Loucy (cell line): Measurements from ENCODE around the gene MST1.

Experiments
- H2AFZ ChIP-seq: fragments of 200-600 bp; sonication (generic); 2 replicates; pipeline ENCODE4 v1.6.0; 2016; ENCODE audit warnings: antibody characterized with exemption, mild to moderate bottlenecking, low read length, moderate library complexity
- H3F3A ChIP-seq: fragments of 200-600 bp; 2 replicates; pipeline ENCODE4 v1.6.0; 2016; ENCODE audit warnings: antibody characterized with exemption, low read depth, mild to moderate bottlenecking
- H3K27me3 ChIP-seq: fragments of 200-600 bp; sonication (generic); 2 replicates; pipeline ENCODE4 v1.6.1; 2014; ENCODE audit warnings: low read length, mild to moderate bottlenecking; ENCODE audit not compliant: insufficient read depth, poor library complexity, severe bottlenecking
- H3K36me3 ChIP-seq: fragments of 200-600 bp; sonication (generic); 2 replicates; pipeline ENCODE4 v1.6.1; 2016; ENCODE audit warnings: low read length; ENCODE audit not compliant: insufficient read depth
- H3K4me1 ChIP-seq: fragments of 200-600 bp; sonication (generic); 2 replicates; pipeline ENCODE4 v1.5.1; 2014; ENCODE audit warnings: low read length, mild to moderate bottlenecking; ENCODE audit not compliant: insufficient read depth, poor library complexity, severe bottlenecking
- H3K4me2 ChIP-seq: fragments of 200-600 bp; sonication (generic); 2 replicates; pipeline ENCODE4 v1.6.0; 2014; ENCODE audit warnings: antibody characterized with exemption, low read length, low read depth, mild to moderate bottlenecking; ENCODE audit not compliant: poor library complexity, severe bottlenecking
- H3K4me3 ChIP-seq: fragments of 200-600 bp; sonication (generic); 2 replicates; pipeline ENCODE4 v1.5.1; 2014; ENCODE audit warnings: low read length, mild to moderate bottlenecking, mixed read lengths; ENCODE audit not compliant: poor library complexity, severe bottlenecking
- H3K79me2 ChIP-seq: fragments of 200-600 bp; sonication (generic); 2 replicates; pipeline ENCODE4 v1.6.1; 2014; ENCODE audit warnings: low read length; ENCODE audit not compliant: insufficient read depth
- H3K9ac ChIP-seq: fragments of 200-600 bp; sonication (generic); 2 replicates; pipeline ENCODE4 v1.6.0; 2014; ENCODE audit warnings: mild to moderate bottlenecking, low read depth, low read length, moderate library complexity; ENCODE audit not compliant: poor library complexity, severe bottlenecking
- H3K9me2 ChIP-seq: fragments of 200-600 bp; sonication (generic); replicated peaks from 2 replicates; pipeline ENCODE4 v1.6.1; 2016; ENCODE audit warnings: low read depth, low read length, mixed read lengths
- H3K9me3 ChIP-seq: fragments of 200-600 bp; sonication (generic); 2 replicates; pipeline ENCODE4 v1.6.1; 2014; ENCODE audit warnings: mild to moderate bottlenecking, antibody characterized with exemption, low read length, low read depth; ENCODE audit not compliant: insufficient read depth
- H4K20me1 ChIP-seq: fragments of 200-600 bp; sonication (generic); 2 replicates; pipeline ENCODE4 v1.6.0; 2014; ENCODE audit warnings: antibody characterized with exemption, low read length, mild to moderate bottlenecking; ENCODE audit not compliant: insufficient read depth, poor library complexity, severe bottlenecking
- EZH2phosphoT487 ChIP-seq: fragments of 200-600 bp; IDR thresholded peaks from 2 replicates; pipeline ENCODE4 v1.6.1; 2018; ENCODE audit warnings: antibody characterized with exemption, mild to moderate bottlenecking, moderate library complexity, borderline replicate concordance
- TF ChIP-seq, protein P1 (sequence below): fragments of 200-600 bp; sonication (generic); conservative IDR thresholded peaks from 2 replicates; pipeline ENCODE4 v1.5.1; 2014; ENCODE audit warnings: mild to moderate bottlenecking, antibody characterized with exemption, low read length

MST1 gene

DNA sequence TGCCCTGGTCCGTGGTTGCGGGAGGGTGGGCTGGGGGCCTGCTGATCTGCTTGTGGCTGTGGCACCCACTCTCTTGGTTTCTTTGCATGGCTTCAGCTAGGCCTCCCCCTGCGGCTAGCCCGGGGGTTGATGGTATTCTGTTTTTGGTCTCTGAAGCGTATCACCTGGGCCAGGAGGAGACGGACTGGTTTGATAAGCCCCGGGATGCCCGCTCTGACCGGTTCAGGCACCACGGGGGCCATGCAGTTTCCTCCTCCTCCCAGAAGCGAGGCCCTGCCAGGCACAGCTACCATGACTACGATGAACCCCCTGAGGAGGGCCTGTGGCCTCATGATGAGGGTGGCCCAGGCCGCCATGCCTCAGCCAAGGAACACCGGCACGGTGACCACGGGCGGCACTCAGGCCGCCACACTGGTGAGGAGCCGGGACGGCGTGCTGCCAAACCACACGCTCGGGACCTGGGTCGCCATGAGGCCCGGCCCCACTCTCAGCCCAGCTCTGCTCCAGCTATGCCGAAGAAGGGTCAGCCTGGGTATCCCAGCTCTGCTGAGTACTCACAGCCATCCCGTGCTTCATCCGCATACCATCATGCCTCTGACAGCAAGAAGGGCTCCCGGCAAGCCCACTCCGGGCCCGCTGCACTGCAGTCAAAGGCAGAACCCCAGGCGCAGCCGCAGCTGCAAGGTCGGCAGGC, 26.4 kb downstream of the MST1 start:
- no peak overlapping the region for H2AFZ ChIP-seq
- H3K4me2 ChIP-seq, result no peak overlapping the region
- H3K79me2 ChIP-seq, result no peaks in the 10 kb centered on the region
- no peak for TF ChIP-seq EZH2phosphoT487
- TF ChIP-seq, protein P1, sequence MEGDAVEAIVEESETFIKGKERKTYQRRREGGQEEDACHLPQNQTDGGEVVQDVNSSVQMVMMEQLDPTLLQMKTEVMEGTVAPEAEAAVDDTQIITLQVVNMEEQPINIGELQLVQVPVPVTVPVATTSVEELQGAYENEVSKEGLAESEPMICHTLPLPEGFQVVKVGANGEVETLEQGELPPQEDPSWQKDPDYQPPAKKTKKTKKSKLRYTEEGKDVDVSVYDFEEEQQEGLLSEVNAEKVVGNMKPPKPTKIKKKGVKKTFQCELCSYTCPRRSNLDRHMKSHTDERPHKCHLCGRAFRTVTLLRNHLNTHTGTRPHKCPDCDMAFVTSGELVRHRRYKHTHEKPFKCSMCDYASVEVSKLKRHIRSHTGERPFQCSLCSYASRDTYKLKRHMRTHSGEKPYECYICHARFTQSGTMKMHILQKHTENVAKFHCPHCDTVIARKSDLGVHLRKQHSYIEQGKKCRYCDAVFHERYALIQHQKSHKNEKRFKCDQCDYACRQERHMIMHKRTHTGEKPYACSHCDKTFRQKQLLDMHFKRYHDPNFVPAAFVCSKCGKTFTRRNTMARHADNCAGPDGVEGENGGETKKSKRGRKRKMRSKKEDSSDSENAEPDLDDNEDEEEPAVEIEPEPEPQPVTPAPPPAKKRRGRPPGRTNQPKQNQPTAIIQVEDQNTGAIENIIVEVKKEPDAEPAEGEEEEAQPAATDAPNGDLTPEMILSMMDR, result no peak
- no peaks in the 10 kb centered on the region for H3K36me3 ChIP-seq
- H3K4me1 ChIP-seq, result peaks cover 17% of the 10 kb centered on the region
- H4K20me1 ChIP-seq, result no peaks in the 10 kb centered on the region
- no peaks in the 10 kb centered on the region for H3K27me3 ChIP-seq
- no peaks in the 10 kb centered on the region for H3K9me3 ChIP-seq
- H3K4me3 ChIP-seq, result no peak overlapping the region
- H3F3A ChIP-seq, result no peaks in the 10 kb centered on the region
- H3K9ac ChIP-seq, result no peak overlapping the region
- no peaks in the 10 kb centered on the region for H3K9me2 ChIP-seq

DNA sequence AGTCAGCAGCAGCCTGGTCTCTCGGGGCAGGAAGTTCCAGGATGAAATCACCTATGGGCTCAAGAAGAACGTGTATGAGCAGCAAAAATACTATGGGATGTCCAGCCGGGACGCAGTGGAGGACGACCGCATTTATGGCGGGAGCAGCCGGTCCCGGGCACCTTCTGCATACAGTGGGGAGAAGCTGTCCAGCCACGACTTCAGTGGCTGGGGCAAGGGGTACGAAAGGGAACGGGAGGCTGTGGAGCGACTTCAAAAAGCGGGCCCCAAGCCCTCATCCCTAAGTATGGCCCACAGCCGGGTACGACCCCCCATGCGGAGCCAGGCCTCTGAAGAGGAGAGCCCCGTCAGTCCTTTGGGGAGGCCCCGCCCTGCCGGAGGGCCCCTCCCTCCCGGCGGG, 27.3 kb downstream of the MST1 start:
- Histone ChIP-seq H3K4me2 (no peak overlapping the region), H3K27me3 (no peaks in the 10 kb centered on the region), H3K79me2 (no peaks in the 10 kb centered on the region), H3K9me3 (no peaks in the 10 kb centered on the region), H3K4me3 (no peak overlapping the region), H2AFZ (no peak overlapping the region), H3K9me2 (no peaks in the 10 kb centered on the region), H3K9ac (no peak overlapping the region), H3K4me1 (peaks cover 17% of the 10 kb centered on the region), H4K20me1 (no peaks in the 10 kb centered on the region), H3F3A (no peaks in the 10 kb centered on the region), H3K36me3 (no peaks in the 10 kb centered on the region)
- TF ChIP-seq, protein P1, result no peak
- no peak for TF ChIP-seq EZH2phosphoT487

DNA sequence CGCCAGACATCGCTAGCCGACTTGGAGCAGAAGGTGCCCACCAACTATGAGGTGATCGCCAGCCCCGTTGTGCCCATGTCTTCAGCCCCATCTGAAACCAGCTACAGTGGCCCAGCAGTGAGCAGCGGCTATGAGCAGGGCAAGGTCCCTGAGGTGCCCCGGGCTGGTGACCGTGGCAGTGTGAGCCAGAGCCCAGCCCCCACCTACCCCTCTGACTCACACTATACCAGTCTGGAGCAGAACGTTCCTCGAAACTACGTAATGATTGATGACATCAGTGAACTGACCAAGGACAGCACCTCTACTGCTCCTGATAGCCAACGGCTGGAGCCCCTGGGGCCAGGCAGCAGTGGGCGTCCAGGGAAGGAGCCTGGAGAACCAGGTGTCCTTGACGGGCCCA, 28.0 kb downstream of the MST1 start:
- no peak overlapping the region for H2AFZ ChIP-seq
- no peak for TF ChIP-seq EZH2phosphoT487
- TF ChIP-seq, protein P1, result no peak
- peaks cover 17% of the 10 kb centered on the region for H3K4me1 ChIP-seq
- no peaks in the 10 kb centered on the region for H3K36me3 ChIP-seq
- no peaks in the 10 kb centered on the region for H3K9me2 ChIP-seq
- H3K4me3 ChIP-seq, result no peak overlapping the region
- H3K9ac ChIP-seq, result no peak overlapping the region
- H3K27me3 ChIP-seq, result no peaks in the 10 kb centered on the region
- H3K79me2 ChIP-seq, result no peaks in the 10 kb centered on the region
- no peaks in the 10 kb centered on the region for H3F3A ChIP-seq
- H4K20me1 ChIP-seq, result no peaks in the 10 kb centered on the region
- no peak overlapping the region for H3K4me2 ChIP-seq
- H3K9me3 ChIP-seq, result no peaks in the 10 kb centered on the region
